ENCODE measurements around the gene FOXK1. TPM values are rescaled to one million over a fixed set of nuclear protein-coding genes. Genes with fewer than 3 reads are reported as not detected.

The FOXK1 gene
- total RNA-seq, 5 donors from 2014 or later (not counting 1 experiment from before 2014, with no cell fraction given): 63.9 to 79.7 (median 74.2) TPM

DNA sequence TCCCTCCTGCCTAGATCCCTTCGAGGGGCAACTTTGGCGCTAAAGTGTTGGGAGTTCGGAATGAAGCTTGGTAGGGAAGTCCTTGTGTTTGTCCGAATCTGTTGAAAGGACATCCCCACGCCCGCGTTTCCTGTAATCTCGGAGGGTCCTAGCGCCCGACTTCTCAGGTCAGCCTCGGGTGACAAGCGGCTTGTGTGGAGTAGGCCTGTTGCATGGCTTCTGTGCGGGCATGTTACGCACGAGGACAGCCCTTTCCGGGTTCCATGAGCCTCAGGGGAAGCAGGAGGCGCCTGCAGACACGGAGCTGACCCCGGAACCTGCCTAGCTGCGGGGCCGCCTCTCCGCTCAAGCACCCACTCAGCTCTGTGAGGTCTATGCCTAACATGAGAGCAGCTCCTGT is 64.9 kb downstream of the FOXK1 start:
- Mint-ChIP-seq H3K4me3 (peak overlapping the region; percentile 17 to 89 (median 39)), H3K27me3 (no peaks in the 10 kb centered on the region), H3K36me3 (peaks cover 19% of the 10 kb centered on the region), H3K4me1 (peaks cover 65 to 71% (median 68%) of the 10 kb centered on the region in 3 donors), H3K9me3 (no peaks in the 10 kb centered on the region), H3K27ac (peak overlapping the region; percentile 96 to 98)
- DNase-seq (no peak), ATAC-seq (replicated peaks in 1 of 4) (no peak)
- CTCF ChIA-PET: interaction anchor here (0.6 to 0.7 kb wide), 2 partner anchors 8 to 46 kb away, joined by 4 read pairs; no protein-coding TSS in a partner anchor
- H3K9me3 ChIP-seq: no peaks in the 10 kb centered on the region
- WGBS (ENCODE audit: insufficient coverage): 95% methylated on average over 19 of the region's 22 CpGs
- no peak overlapping the region for H3K4me3 ChIP-seq (ENCODE audit: control insufficient read depth in 1 of 2, extremely low read depth in 1 of 2, low read length in 1 of 2)
- H3K27me3 ChIP-seq (replicated peaks in 1 of 2; ENCODE audit: control insufficient read depth in 2 of 2, extremely low read depth in 1 of 2, insufficient read depth in 2 of 2, low read length in 1 of 2): no peaks in the 10 kb centered on the region
- peaks cover 14 to 18% of the 10 kb centered on the region in 2 donors for H3K36me3 ChIP-seq (ENCODE audit: control insufficient read depth in 2 of 2, extremely low read depth in 1 of 2, insufficient read depth in 1 of 2, low read length in 1 of 2)
- H3K4me1 ChIP-seq (ENCODE audit: control insufficient read depth in 1 of 2, extremely low read depth in 1 of 2, insufficient read depth in 2 of 2, low read length in 2 of 2): peaks cover 36 to 76% of the 10 kb centered on the region in 2 experiments
- H3K27ac ChIP-seq (ENCODE audit: low read length): peak overlapping the region; percentile 84
- POLR2A ChIA-PET: interaction anchor here in 1 of 2 donors (0.6 kb wide), 1 partner anchor 27 kb away, joined by 4 read pairs; no protein-coding TSS in a partner anchor

DNA sequence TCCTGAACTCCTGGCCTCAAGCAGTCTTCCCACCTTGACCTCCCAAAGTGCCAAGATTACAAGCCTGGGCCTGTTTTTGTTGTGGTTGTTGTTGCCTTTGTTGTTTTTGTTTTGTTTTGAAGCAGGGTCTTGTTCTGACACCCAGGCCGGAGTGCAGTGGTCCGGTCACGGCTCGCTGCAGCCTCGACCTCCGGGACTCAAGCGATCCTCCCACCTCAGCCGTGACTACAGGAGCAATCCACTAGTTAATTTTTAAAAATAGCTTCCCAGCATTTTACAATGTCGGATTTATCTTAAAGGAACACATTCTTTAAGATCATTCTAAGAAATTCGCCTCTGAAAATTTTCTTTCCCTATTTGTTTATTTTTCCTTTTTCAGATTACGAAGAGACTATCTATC is 65.7 kb downstream of the FOXK1 start:
- H3K27ac Mint-ChIP-seq: peak overlapping the region; percentile 89 to 98
- no peak overlapping the region for H3K4me3 ChIP-seq (ENCODE audit: control insufficient read depth in 1 of 2, extremely low read depth in 1 of 2, low read length in 1 of 2)
- no peaks in the 10 kb centered on the region for H3K27me3 Mint-ChIP-seq
- peaks cover 32 to 72% of the 10 kb centered on the region in 2 experiments for H3K4me1 ChIP-seq (ENCODE audit: control insufficient read depth in 1 of 2, extremely low read depth in 1 of 2, insufficient read depth in 2 of 2, low read length in 2 of 2)
- peaks cover 12 to 13% of the 10 kb centered on the region in 2 donors for H3K36me3 ChIP-seq (ENCODE audit: control insufficient read depth in 2 of 2, extremely low read depth in 1 of 2, insufficient read depth in 1 of 2, low read length in 1 of 2)
- DNase-seq (no peak), ATAC-seq (replicated peaks in 1 of 4) (no peak)
- peak overlapping the region; percentile 22 for H3K27ac ChIP-seq (ENCODE audit: low read length)
- CTCF ChIA-PET: no interaction called here
- POLR2A ChIA-PET: interaction anchor here in 1 of 2 donors (0.6 kb wide), 1 partner anchor 26 kb away, joined by 4 read pairs; no protein-coding TSS in a partner anchor
- no peaks in the 10 kb centered on the region for H3K27me3 ChIP-seq (replicated peaks in 1 of 2; ENCODE audit: control insufficient read depth in 2 of 2, extremely low read depth in 1 of 2, insufficient read depth in 2 of 2, low read length in 1 of 2)
- no peaks in the 10 kb centered on the region for H3K9me3 ChIP-seq
- H3K9me3 Mint-ChIP-seq: no peaks in the 10 kb centered on the region
- H3K4me1 Mint-ChIP-seq: peaks cover 62 to 69% (median 65%) of the 10 kb centered on the region in 3 donors
- peak overlapping the region; percentile 6 to 89 (median 15) for H3K4me3 Mint-ChIP-seq
- WGBS (ENCODE audit: insufficient coverage): 97% methylated on average over 10 of the region's 11 CpGs
- peaks cover 15% of the 10 kb centered on the region for H3K36me3 Mint-ChIP-seq

DNA sequence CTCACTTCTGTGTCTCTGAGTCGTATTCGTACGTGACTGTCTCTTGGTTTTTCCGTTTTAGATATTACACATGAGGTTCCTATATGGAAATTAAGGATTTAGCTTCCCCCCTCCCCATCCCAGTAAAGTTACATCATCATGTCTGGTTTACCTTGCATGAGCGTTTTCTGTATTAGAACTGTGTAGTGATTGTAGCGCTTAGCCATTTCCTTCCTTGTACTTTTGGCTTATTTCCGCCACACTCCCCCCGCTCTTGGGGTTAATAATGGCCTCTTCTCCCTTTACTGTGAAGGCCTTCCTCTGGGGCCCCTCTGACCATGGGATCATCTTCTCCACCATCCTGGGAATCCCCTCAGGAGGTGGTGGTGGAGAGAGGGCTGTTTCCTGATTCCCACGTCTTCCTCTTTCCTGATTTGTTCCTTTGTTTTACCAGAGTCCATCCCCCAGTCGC is 66.2 kb downstream of the FOXK1 start:
- Histone ChIP-seq H3K4me1 (ENCODE audit: control insufficient read depth in 1 of 2, extremely low read depth in 1 of 2, insufficient read depth in 2 of 2, low read length in 2 of 2) (peaks cover 32 to 70% of the 10 kb centered on the region in 2 experiments), H3K27ac (ENCODE audit: low read length) (no peak overlapping the region), H3K4me3 (ENCODE audit: control insufficient read depth in 1 of 2, extremely low read depth in 1 of 2, low read length in 1 of 2) (no peak overlapping the region), H3K36me3 (ENCODE audit: control insufficient read depth in 2 of 2, extremely low read depth in 1 of 2, insufficient read depth in 1 of 2, low read length in 1 of 2) (peaks cover 7 to 8% of the 10 kb centered on the region in 2 donors), H3K9me3 (no peaks in the 10 kb centered on the region), H3K27me3 (replicated peaks in 1 of 2; ENCODE audit: control insufficient read depth in 2 of 2, extremely low read depth in 1 of 2, insufficient read depth in 2 of 2, low read length in 1 of 2) (no peaks in the 10 kb centered on the region)
- H3K4me1 Mint-ChIP-seq: peaks cover 57 to 69% (median 65%) of the 10 kb centered on the region in 3 donors
- peaks cover 12% of the 10 kb centered on the region for H3K36me3 Mint-ChIP-seq
- ChIA-PET POLR2A (no interaction called here), CTCF (no interaction called here)
- no peaks in the 10 kb centered on the region for H3K9me3 Mint-ChIP-seq
- peak overlapping the region; percentile 6 to 89 (median 15) for H3K4me3 Mint-ChIP-seq
- DNase-seq (no peak), ATAC-seq (replicated peaks in 1 of 4) (no peak)
- no peaks in the 10 kb centered on the region for H3K27me3 Mint-ChIP-seq
- WGBS (ENCODE audit: insufficient coverage): 100% methylated on average over 1 of the region's 10 CpGs
- H3K27ac Mint-ChIP-seq: peak overlapping the region; percentile 89 to 98

DNA sequence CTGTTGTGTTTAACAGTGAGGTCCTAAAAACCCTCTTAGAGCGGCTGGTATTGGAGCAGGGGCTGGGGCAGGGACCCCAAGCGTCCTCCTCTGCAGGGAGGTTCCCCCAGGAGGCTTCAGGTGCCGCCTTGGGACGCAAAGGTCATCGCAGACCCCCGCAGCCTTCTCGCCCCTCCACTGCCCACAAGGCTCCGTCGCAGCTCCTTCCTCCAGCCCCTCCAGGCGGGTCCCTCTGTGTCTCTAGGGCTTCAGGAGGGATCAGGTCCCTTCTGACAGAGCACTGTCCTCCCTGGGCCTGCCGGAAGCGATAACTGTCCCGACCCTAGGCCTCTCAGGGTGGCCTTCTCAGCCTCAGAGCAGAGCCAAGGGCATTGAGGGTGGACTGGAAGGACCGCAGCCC is 67.3 kb downstream of the FOXK1 start:
- DNase-seq: no peak
- Mint-ChIP-seq H3K4me3 (peak overlapping the region in 1 of 3 donors; percentile 89), H3K27ac (peak overlapping the region; percentile 89 to 98), H3K36me3 (peaks cover 10% of the 10 kb centered on the region), H3K9me3 (no peaks in the 10 kb centered on the region), H3K27me3 (no peaks in the 10 kb centered on the region), H3K4me1 (peaks cover 51 to 66% (median 63%) of the 10 kb centered on the region in 3 donors)
- Histone ChIP-seq H3K4me1 (ENCODE audit: control insufficient read depth in 1 of 2, extremely low read depth in 1 of 2, insufficient read depth in 2 of 2, low read length in 2 of 2) (peaks cover 26 to 70% of the 10 kb centered on the region in 2 experiments), H3K4me3 (ENCODE audit: control insufficient read depth in 1 of 2, extremely low read depth in 1 of 2, low read length in 1 of 2) (no peak overlapping the region), H3K27me3 (replicated peaks in 1 of 2; ENCODE audit: control insufficient read depth in 2 of 2, extremely low read depth in 1 of 2, insufficient read depth in 2 of 2, low read length in 1 of 2) (no peaks in the 10 kb centered on the region), H3K27ac (ENCODE audit: low read length) (no peak overlapping the region), H3K36me3 (ENCODE audit: control insufficient read depth in 2 of 2, extremely low read depth in 1 of 2, insufficient read depth in 1 of 2, low read length in 1 of 2) (peaks cover 8 to 9% of the 10 kb centered on the region in 2 donors), H3K9me3 (no peaks in the 10 kb centered on the region)
- no peak for ATAC-seq (replicated peaks in 1 of 4)
- ChIA-PET CTCF (no interaction called here), POLR2A (no interaction called here)
- WGBS (ENCODE audit: insufficient coverage): 96% methylated on average over 14 of the region's 14 CpGs

DNA sequence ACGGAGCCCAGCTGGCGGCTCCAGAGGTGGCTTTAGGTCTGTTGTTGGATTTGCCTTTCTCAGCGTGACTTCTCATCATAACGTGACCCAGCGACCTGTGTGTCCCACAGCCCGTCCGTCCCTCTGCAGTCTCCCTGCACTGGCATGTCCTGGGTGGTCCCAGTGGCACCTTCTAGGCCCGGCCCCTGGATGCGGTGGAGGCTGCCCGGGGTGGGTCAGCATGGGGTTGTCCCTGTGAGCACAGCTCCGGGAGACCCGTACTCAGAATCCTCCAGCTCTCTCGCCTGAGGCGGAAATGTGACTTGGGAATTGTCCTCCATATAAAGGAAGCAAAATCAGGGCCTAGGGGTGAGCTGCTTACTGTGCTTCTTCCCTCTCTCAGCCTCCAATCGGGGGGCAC is 67.7 kb downstream of the FOXK1 start:
- 98% methylated on average over 14 of the region's 15 CpGs for WGBS (ENCODE audit: insufficient coverage)
- no peak overlapping the region for H3K27ac Mint-ChIP-seq

DNA sequence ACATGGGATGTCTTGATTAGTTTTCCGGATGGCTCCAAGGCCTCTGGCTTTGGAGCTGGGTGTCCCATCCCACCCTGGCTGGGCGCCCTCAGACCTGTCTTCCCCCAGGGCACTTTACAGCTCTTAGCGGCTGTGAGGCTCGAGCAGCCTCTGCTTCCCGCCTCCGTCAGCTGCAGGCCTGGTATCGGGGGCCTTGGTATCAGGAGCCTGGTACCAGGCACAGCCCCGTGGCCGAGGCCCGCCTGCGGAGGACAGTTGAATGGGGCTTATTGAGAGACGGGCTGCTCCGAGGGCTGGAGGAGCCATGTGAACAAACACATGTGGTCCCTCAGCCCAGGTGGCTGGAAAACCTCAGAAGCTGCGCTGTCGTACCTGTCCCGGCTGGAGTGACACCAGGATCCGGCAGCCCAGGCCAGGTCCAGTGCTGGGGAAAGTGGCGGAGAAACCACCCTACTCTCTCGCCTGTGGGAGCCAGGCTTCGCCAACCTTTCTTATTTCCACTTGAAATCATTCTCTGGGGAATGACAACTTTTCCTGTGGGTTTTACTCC is 69.4 kb downstream of the FOXK1 start:
- WGBS (ENCODE audit: insufficient coverage): 98% methylated on average over 18 of the region's 20 CpGs
- Histone ChIP-seq H3K9me3 (no peaks in the 10 kb centered on the region), H3K4me1 (ENCODE audit: control insufficient read depth in 1 of 2, extremely low read depth in 1 of 2, insufficient read depth in 2 of 2, low read length in 2 of 2) (peaks cover 25 to 54% of the 10 kb centered on the region in 2 experiments), H3K4me3 (ENCODE audit: control insufficient read depth in 1 of 2, extremely low read depth in 1 of 2, low read length in 1 of 2) (no peak overlapping the region), H3K27ac (ENCODE audit: low read length) (no peak overlapping the region), H3K27me3 (replicated peaks in 1 of 2; ENCODE audit: control insufficient read depth in 2 of 2, extremely low read depth in 1 of 2, insufficient read depth in 2 of 2, low read length in 1 of 2) (no peaks in the 10 kb centered on the region), H3K36me3 (ENCODE audit: control insufficient read depth in 2 of 2, extremely low read depth in 1 of 2, insufficient read depth in 1 of 2, low read length in 1 of 2) (peaks cover 8 to 29% of the 10 kb centered on the region in 2 donors)
- H3K4me3 Mint-ChIP-seq: no peak overlapping the region
- peak overlapping the region in 1 of 2 donors; percentile 11 for H3K27ac Mint-ChIP-seq
- ChIA-PET CTCF (interaction anchor here in 1 of 2 donors (0.7 to 1.4 kb wide), 2 partner anchors 24 kb away, joined by 4 to 5 read pairs; partner anchors contain the start of gene AP5Z1), POLR2A (interaction anchor here in 1 of 2 donors (0.6 kb wide), 1 partner anchor 143 kb away, joined by 4 read pairs; no protein-coding TSS in a partner anchor)
- H3K36me3 Mint-ChIP-seq: peaks cover 14% of the 10 kb centered on the region
- H3K27me3 Mint-ChIP-seq: no peaks in the 10 kb centered on the region
- peaks cover 32 to 49% (median 45%) of the 10 kb centered on the region in 3 donors for H3K4me1 Mint-ChIP-seq
- DNase-seq: no peak
- H3K9me3 Mint-ChIP-seq: no peaks in the 10 kb centered on the region
- no peak for ATAC-seq (replicated peaks in 1 of 4)

More for the DNA sequence above, 67.7 kb downstream of the FOXK1 start:
- H3K36me3 Mint-ChIP-seq: peaks cover 11% of the 10 kb centered on the region
- H3K4me1 Mint-ChIP-seq: peaks cover 46 to 64% (median 61%) of the 10 kb centered on the region in 3 donors
- H3K9me3 Mint-ChIP-seq: no peaks in the 10 kb centered on the region
- H3K36me3 ChIP-seq (ENCODE audit: control insufficient read depth in 2 of 2, extremely low read depth in 1 of 2, insufficient read depth in 1 of 2, low read length in 1 of 2): peaks cover 8 to 13% of the 10 kb centered on the region in 2 donors
- no peak overlapping the region for H3K4me3 Mint-ChIP-seq
- H3K27me3 Mint-ChIP-seq: no peaks in the 10 kb centered on the region
- H3K27me3 ChIP-seq (replicated peaks in 1 of 2; ENCODE audit: control insufficient read depth in 2 of 2, extremely low read depth in 1 of 2, insufficient read depth in 2 of 2, low read length in 1 of 2): no peaks in the 10 kb centered on the region
- ChIA-PET POLR2A (no interaction called here), CTCF (no interaction called here)
- H3K4me3 ChIP-seq (ENCODE audit: control insufficient read depth in 1 of 2, extremely low read depth in 1 of 2, low read length in 1 of 2): no peak overlapping the region
- H3K4me1 ChIP-seq (ENCODE audit: control insufficient read depth in 1 of 2, extremely low read depth in 1 of 2, insufficient read depth in 2 of 2, low read length in 2 of 2): peaks cover 25 to 68% of the 10 kb centered on the region in 2 experiments
- no peak for DNase-seq
- no peak overlapping the region for H3K27ac ChIP-seq (ENCODE audit: low read length)
- ATAC-seq (replicated peaks in 1 of 4): no peak
- H3K9me3 ChIP-seq: no peaks in the 10 kb centered on the region

All from T-cell (primary cell).